ENCODE measurements around the gene POLG2.
A peak's percentile ranks its signal among the peaks of the same experiment; 100 is the strongest.

POLG2 gene

GRCh38 chr17:64520359-64520758 lies 23.5 kb upstream of the POLG2 start:
- TF ChIP-seq, protein P1, sequence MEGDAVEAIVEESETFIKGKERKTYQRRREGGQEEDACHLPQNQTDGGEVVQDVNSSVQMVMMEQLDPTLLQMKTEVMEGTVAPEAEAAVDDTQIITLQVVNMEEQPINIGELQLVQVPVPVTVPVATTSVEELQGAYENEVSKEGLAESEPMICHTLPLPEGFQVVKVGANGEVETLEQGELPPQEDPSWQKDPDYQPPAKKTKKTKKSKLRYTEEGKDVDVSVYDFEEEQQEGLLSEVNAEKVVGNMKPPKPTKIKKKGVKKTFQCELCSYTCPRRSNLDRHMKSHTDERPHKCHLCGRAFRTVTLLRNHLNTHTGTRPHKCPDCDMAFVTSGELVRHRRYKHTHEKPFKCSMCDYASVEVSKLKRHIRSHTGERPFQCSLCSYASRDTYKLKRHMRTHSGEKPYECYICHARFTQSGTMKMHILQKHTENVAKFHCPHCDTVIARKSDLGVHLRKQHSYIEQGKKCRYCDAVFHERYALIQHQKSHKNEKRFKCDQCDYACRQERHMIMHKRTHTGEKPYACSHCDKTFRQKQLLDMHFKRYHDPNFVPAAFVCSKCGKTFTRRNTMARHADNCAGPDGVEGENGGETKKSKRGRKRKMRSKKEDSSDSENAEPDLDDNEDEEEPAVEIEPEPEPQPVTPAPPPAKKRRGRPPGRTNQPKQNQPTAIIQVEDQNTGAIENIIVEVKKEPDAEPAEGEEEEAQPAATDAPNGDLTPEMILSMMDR (conservative IDR thresholded peaks at IDR 0.05; ENCODE audit: low read depth, low read length) = no peak
- no peak for DNase-seq (ENCODE audit: low read depth)
- H3K4me3 ChIP-seq (ENCODE audit: low read depth, low read length) = no peak overlapping the region

DNA sequence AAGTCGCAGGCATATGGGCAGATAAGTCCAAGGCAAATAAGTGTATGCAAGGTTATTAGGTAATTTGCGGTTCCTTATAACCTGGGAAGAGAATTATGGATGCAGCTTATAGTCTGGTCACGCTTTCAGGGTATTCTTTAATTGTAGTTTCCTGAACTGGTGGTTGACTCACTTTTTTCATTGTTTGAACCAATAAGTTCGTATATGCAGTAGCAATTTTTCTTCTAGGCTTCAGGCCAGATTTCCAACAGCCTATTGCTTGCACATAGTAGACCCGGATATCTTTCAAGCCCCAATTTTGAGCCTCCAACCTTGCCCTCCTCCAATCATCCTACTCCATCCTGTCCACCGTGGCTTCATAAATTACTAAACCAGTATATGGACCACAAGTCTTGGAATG lies 22.7 kb upstream of the POLG2 start:
- TF ChIP-seq, protein P1 (conservative IDR thresholded peaks at IDR 0.05; ENCODE audit: low read depth, low read length) = no peak
- H3K4me3 ChIP-seq (ENCODE audit: low read depth, low read length) = no peak overlapping the region
- no peak for DNase-seq (ENCODE audit: low read depth)

- DNase-seq (ENCODE audit: low read depth) = no peak
- no peak overlapping the region for H3K4me3 ChIP-seq (ENCODE audit: low read depth, low read length)
- TF ChIP-seq, protein P1 (conservative IDR thresholded peaks at IDR 0.05; ENCODE audit: low read depth, low read length) = no peak
These were observed 19.0 kb upstream of the POLG2 start for GRCh38 chr17:64515829-64516228.

GRCh38 chr17:64515419-64515818 lies 18.6 kb upstream of the POLG2 start:
- TF ChIP-seq, protein P1 (conservative IDR thresholded peaks at IDR 0.05; ENCODE audit: low read depth, low read length) = no peak
- no peak overlapping the region for H3K4me3 ChIP-seq (ENCODE audit: low read depth, low read length)
- no peak for DNase-seq (ENCODE audit: low read depth)

DNA sequence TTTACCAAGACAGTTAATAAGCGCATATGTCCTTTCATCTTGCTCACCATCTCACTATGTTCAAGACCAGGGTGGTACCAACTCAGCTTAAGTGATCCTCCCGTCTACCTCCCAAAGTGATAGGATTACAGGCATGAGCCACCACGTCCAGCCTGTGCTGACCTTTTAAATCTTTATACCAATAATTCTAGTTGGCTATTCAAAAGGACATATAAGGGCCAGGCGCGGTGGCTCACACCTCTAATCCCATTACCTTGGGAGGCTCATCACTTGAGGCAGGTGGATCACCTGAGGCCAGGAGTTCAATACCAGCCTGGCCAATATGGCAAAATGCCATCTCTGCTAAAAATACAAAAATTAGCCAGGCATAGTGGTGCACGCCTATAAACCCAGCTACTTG lies 12.3 kb upstream of the POLG2 start:
- no peak for DNase-seq (ENCODE audit: low read depth)
- TF ChIP-seq, protein P1 (conservative IDR thresholded peaks at IDR 0.05; ENCODE audit: low read depth, low read length) = no peak
- no peak overlapping the region for H3K4me3 ChIP-seq (ENCODE audit: low read depth, low read length)

GRCh38 chr17:64508683-64509082 lies 11.8 kb upstream of the POLG2 start:
- H3K4me3 ChIP-seq (ENCODE audit: low read depth, low read length) = peak overlapping the region; percentile 100
- no peak for DNase-seq (ENCODE audit: low read depth)
- TF ChIP-seq, protein P1 (conservative IDR thresholded peaks at IDR 0.05; ENCODE audit: low read depth, low read length) = no peak

DNA sequence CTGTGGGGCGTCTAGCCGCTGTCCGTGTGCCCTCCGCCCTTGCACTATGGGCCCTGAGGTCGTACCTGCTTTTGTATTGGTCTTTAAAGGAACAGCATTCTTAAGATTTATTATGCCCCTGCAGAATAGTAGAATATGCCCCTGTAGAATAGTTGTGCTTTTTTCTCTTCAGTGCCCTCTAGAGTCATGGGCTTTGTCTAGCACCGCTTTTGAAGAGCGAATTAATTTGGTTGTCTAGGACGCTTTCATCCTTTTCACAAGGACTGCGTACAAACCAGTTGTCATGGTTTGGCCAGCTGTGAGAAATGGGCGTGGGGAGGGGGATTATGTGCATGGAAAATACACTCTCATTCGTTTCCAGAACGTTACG lies 10.5 kb upstream of the POLG2 start:
- peak; percentile 87 for DNase-seq (ENCODE audit: low read depth)
- TF ChIP-seq, protein P1 (conservative IDR thresholded peaks at IDR 0.05; ENCODE audit: low read depth, low read length) = peak; percentile 61
- H3K4me3 ChIP-seq (ENCODE audit: low read depth, low read length) = peak overlapping the region; percentile 100

All from choroid plexus epithelial cell (primary cell).